ENCODE measurements around the gene CREB3L1. TPM values are rescaled to one million over a fixed set of nuclear protein-coding genes. Genes with fewer than 3 reads are reported as not detected.

The CREB3L1 gene
- total and polyA plus RNA-seq, 4 donors, result 16.8 to 54.0 (median 36.8) TPM

DNA sequence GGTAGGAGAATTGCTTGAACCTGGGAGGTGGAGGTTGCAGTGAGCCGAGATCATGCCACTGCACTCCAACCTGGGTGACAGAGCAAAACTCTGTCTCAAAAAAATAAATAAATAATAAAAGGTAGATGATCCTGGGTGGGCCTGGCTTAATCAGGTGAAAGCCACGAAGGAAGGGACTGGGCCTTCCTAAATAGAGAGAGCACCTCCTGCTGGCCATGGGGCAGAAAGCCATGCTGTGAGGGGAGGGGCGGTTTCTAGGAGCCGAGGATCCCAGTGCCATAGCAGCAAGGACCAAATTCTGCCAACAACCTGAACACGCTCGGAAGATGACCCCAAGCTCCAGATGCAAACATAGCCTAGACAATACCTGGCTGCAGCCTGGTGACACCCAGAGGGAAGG lies 45.3 kb downstream of the CREB3L1 start:
- H3K27ac ChIP-seq (ENCODE audit: low read depth in 1 of 2, low read length in 1 of 2), result no peak overlapping the region
- H3K27me3 ChIP-seq (ENCODE audit: control insufficient read depth in 3 of 3, insufficient read depth in 3 of 3, low read length in 2 of 3), result no peaks in the 10 kb centered on the region
- no peak for TF ChIP-seq CTCF (IDR thresholded peaks at IDR 0.05; ENCODE audit: control extremely low read depth, extremely low read depth)
- no peak overlapping the region for H3K9ac ChIP-seq (ENCODE audit: insufficient read depth in 1 of 2, low read length in 2 of 2)
- H3K4me3 ChIP-seq, result no peak overlapping the region
- peaks cover 0 to 16% (median 5%) of the 10 kb centered on the region in 4 donors for H3K36me3 ChIP-seq (ENCODE audit: control insufficient read depth in 4 of 4, insufficient read depth in 4 of 4, low read length in 4 of 4)
- DNase-seq, result no peak
- 90 to 91% methylated on average over 6 of the region's 6 CpGs for WGBS, 2 donors
- no peak for ATAC-seq (ENCODE audit: insufficient read depth, low FRiP score)
- peaks cover 0 to 4% (median 0%) of the 10 kb centered on the region in 5 donors for H3K4me1 ChIP-seq (ENCODE audit: control insufficient read depth in 5 of 5, insufficient read depth in 5 of 5, low read length in 5 of 5)
- no peaks in the 10 kb centered on the region for H3K9me3 ChIP-seq (ENCODE audit: control insufficient read depth in 4 of 4, insufficient read depth in 3 of 4, low read length in 3 of 4)

- TF ChIP-seq CTCF (IDR thresholded peaks at IDR 0.05; ENCODE audit: control extremely low read depth, extremely low read depth), result no peak
- no peak overlapping the region for H3K4me3 ChIP-seq
- no peak for DNase-seq
- H3K9me3 ChIP-seq (ENCODE audit: control insufficient read depth in 4 of 4, insufficient read depth in 3 of 4, low read length in 3 of 4), result no peaks in the 10 kb centered on the region
- H3K27ac ChIP-seq (ENCODE audit: low read depth in 1 of 2, low read length in 1 of 2), result no peak overlapping the region
- H3K36me3 ChIP-seq (ENCODE audit: control insufficient read depth in 4 of 4, insufficient read depth in 4 of 4, low read length in 4 of 4), result peaks cover 0 to 3% (median 0%) of the 10 kb centered on the region in 4 donors
- WGBS, 2 donors, result 71 to 85% methylated on average over 10 of the region's 10 CpGs
- ATAC-seq (ENCODE audit: insufficient read depth, low FRiP score), result no peak
- peaks cover 0 to 13% (median 6%) of the 10 kb centered on the region in 5 donors for H3K4me1 ChIP-seq (ENCODE audit: control insufficient read depth in 5 of 5, insufficient read depth in 5 of 5, low read length in 5 of 5)
- peaks cover 0 to 20% (median 12%) of the 10 kb centered on the region in 3 donors for H3K27me3 ChIP-seq (ENCODE audit: control insufficient read depth in 3 of 3, insufficient read depth in 3 of 3, low read length in 2 of 3)
- H3K9ac ChIP-seq (ENCODE audit: insufficient read depth in 1 of 2, low read length in 2 of 2), result no peak overlapping the region
Observed at GRCh38 chr11:46326813-46327416, 49.5 kb downstream of the CREB3L1 start.

GRCh38 chr11:46327829-46328228 lies 50.4 kb downstream of the CREB3L1 start:
- peaks cover 0 to 3% (median 0%) of the 10 kb centered on the region in 4 donors for H3K9me3 ChIP-seq (ENCODE audit: control insufficient read depth in 4 of 4, insufficient read depth in 3 of 4, low read length in 3 of 4)
- peak in 1 of 3 donors; percentile 42 for DNase-seq
- 59 to 86% methylated on average over 8 of the region's 8 CpGs for WGBS, 2 donors
- H3K27ac ChIP-seq (ENCODE audit: low read depth in 1 of 2, low read length in 1 of 2), result no peak overlapping the region
- no peak overlapping the region for H3K9ac ChIP-seq (ENCODE audit: insufficient read depth in 1 of 2, low read length in 2 of 2)
- peaks cover 0 to 16% (median 6%) of the 10 kb centered on the region in 5 donors for H3K4me1 ChIP-seq (ENCODE audit: control insufficient read depth in 5 of 5, insufficient read depth in 5 of 5, low read length in 5 of 5)
- H3K4me3 ChIP-seq, result no peak overlapping the region
- peaks cover 0 to 28% (median 16%) of the 10 kb centered on the region in 3 donors for H3K27me3 ChIP-seq (ENCODE audit: control insufficient read depth in 3 of 3, insufficient read depth in 3 of 3, low read length in 2 of 3)
- H3K36me3 ChIP-seq (ENCODE audit: control insufficient read depth in 4 of 4, insufficient read depth in 4 of 4, low read length in 4 of 4), result no peaks in the 10 kb centered on the region
- TF ChIP-seq CTCF (IDR thresholded peaks at IDR 0.05; ENCODE audit: control extremely low read depth, extremely low read depth), result no peak
- no peak for ATAC-seq (ENCODE audit: insufficient read depth, low FRiP score)

All from lung (tissue), 12 donors.